Smooth muscle cell of bladder (primary cell): ENCODE results near the gene RGS4. TPM values are rescaled to one million over a fixed set of nuclear protein-coding genes. Genes with fewer than 3 reads are reported as not detected.

Experiments used
- total RNA-seq: library from RNA; depleted of rRNA; stranded (reverse); fragments of >200 nt; gene quantifications from 2 replicates; pipeline ENCODE4 v1.2.3, GENCODE V29; 2014

RGS4 gene
- total RNA-seq: 6.5 and 30.6 TPM in 2 replicates

GRCh38 chr1:163069142-163069541 lies at the start of gene RGS4:
RGS4 (plus strand) TSS chr1:163069361; CDS start chr1:163069485, 124 bp downstream.

Other genes with a start within 250 kb of the RGS4 start
- 0.14 TPM in 1 of 2 replicates, not detected in the other for gene CCDC190, start 208.2 kb upstream of the RGS4 start, total RNA-seq
- gene RGS5, start 133.6 kb downstream of the RGS4 start, total RNA-seq: 3.1 and 4.0 TPM in 2 replicates